Brain microvascular endothelial cell (primary cell): ENCODE data around the gene OAS3.

Experiments used
- DNase-seq: peaks from one replicate; pipeline ENCODE4 v3.0.0-alpha.2; 2020
- H3K27ac ChIP-seq: fragments of 250-450 bp; sonication (Bioruptor Pico); 2 replicates; pipeline ENCODE4 v1.5.1; 2020; ENCODE audit warnings: mild to moderate bottlenecking, moderate library complexity
- H3K27me3 ChIP-seq: fragments of 250-450 bp; sonication (Bioruptor Pico); replicated peaks from 2 replicates; pipeline ENCODE4 v1.5.1; 2020; ENCODE audit warnings: mild to moderate bottlenecking
- H3K36me3 ChIP-seq: fragments of 250-450 bp; sonication (Bioruptor Pico); replicated peaks from 2 replicates; pipeline ENCODE4 v1.5.1; 2020; ENCODE audit warnings: mild to moderate bottlenecking
- H3K4me3 ChIP-seq: 2 replicates; pipeline ENCODE4 v1.5.1; 2011; ENCODE audit warnings: low read depth, mild to moderate bottlenecking, control low read depth, low read length, moderate library complexity
- CTCF ChIP-seq: IDR thresholded peaks from 2 replicates; pipeline ENCODE4 v1.5.1; 2011; ENCODE audit warnings: low read depth, mild to moderate bottlenecking, moderate library complexity, low read length, control low read depth, inconsistent platforms; ENCODE audit errors: missing control alignments
- in situ Hi-C: cut with HindIII; loops from 2 replicates; pipeline ENCODE4 v1.10.0; 2017; ENCODE audit warnings: low sequenced_read_pairs, low pct_ligation_motif_present

The OAS3 gene

GRCh38 chr12:112963227-112963861 is 25.1 kb downstream of the OAS3 start:
- no peak overlapping the region for H3K27ac ChIP-seq
- in situ Hi-C loops = no loop called here
- H3K36me3 ChIP-seq = no peaks in the 10 kb centered on the region

GRCh38 chr12:112964067-112964670 is 25.9 kb downstream of the OAS3 start:
- TF ChIP-seq CTCF = no peak
- Histone ChIP-seq H3K4me3 (no peak overlapping the region), H3K27ac (no peak overlapping the region), H3K36me3 (no peaks in the 10 kb centered on the region), H3K27me3 (no peaks in the 10 kb centered on the region)
- in situ Hi-C loops = no loop called here
- DNase-seq = no peak

More at GRCh38 chr12:112963227-112963861, 25.1 kb downstream of the OAS3 start:
- Histone ChIP-seq H3K4me3 (no peak overlapping the region), H3K27me3 (no peaks in the 10 kb centered on the region)
- no peak for TF ChIP-seq CTCF
- DNase-seq = no peak

GRCh38 chr12:112964915-112965314 is 26.6 kb downstream of the OAS3 start:
- no peak overlapping the region for H3K27ac ChIP-seq
- DNase-seq = no peak
- no peaks in the 10 kb centered on the region for H3K36me3 ChIP-seq
- no peak for TF ChIP-seq CTCF
- in situ Hi-C loops = no loop called here
- no peak overlapping the region for H3K4me3 ChIP-seq
- no peaks in the 10 kb centered on the region for H3K27me3 ChIP-seq

- H3K36me3 ChIP-seq = no peaks in the 10 kb centered on the region
- TF ChIP-seq CTCF = no peak
- H3K27me3 ChIP-seq = no peaks in the 10 kb centered on the region
- H3K27ac ChIP-seq = no peak overlapping the region
- H3K4me3 ChIP-seq = no peak overlapping the region
- DNase-seq = no peak
- in situ Hi-C loops = no loop called here
Measured at GRCh38 chr12:112965643-112966042, 27.4 kb downstream of the OAS3 start.

GRCh38 chr12:112967306-112967705 is 29.0 kb downstream of the OAS3 start:
- TF ChIP-seq CTCF = no peak
- in situ Hi-C loops = no loop called here
- Histone ChIP-seq H3K27ac (no peak overlapping the region), H3K4me3 (no peak overlapping the region), H3K27me3 (no peaks in the 10 kb centered on the region), H3K36me3 (no peaks in the 10 kb centered on the region)
- no peak for DNase-seq

- no peaks in the 10 kb centered on the region for H3K36me3 ChIP-seq
- in situ Hi-C loops = no loop called here
- DNase-seq = no peak
Measured at GRCh38 chr12:112967858-112968257, 29.6 kb downstream of the OAS3 start.

More at GRCh38 chr12:112967858-112968257, 29.6 kb downstream of the OAS3 start:
- Histone ChIP-seq H3K27ac (no peak overlapping the region), H3K4me3 (no peak overlapping the region), H3K27me3 (no peaks in the 10 kb centered on the region)
- no peak for TF ChIP-seq CTCF
